GM13977 (cell line): ENCODE data around the gene DNAAF5.

Experiments used
- DNase-seq: peaks from one replicate; pipeline ENCODE4 v3.0.0; 2012; ENCODE audit warnings: low spot score
- CTCF ChIP-seq: IDR thresholded peaks from 2 replicates; pipeline ENCODE4 v1.5.1; 2012; ENCODE audit warnings: mild to moderate bottlenecking, control low read depth; ENCODE audit not compliant: insufficient read depth; ENCODE audit errors: extremely low read depth, missing control alignments
- in situ Hi-C: fragments of 300-500 bp; cut with MboI; formaldehyde crosslinking; loops from one replicate; pipeline ENCODE4 v1.12.0; 2022; ENCODE audit warnings: low sequenced_read_pairs, low pct_unique_long_range_greater_than_20kb, mixed read lengths, inconsistent platforms; ENCODE audit not compliant: unreplicated experiment

DNAAF5 gene

GRCh38 chr7:684416-684815 lies 42.1 kb upstream of the DNAAF5 start:
- no peak for DNase-seq
- in situ Hi-C loops: no loop called here
- no peak for TF ChIP-seq CTCF

- in situ Hi-C loops: no loop called here
- DNase-seq: no peak
- TF ChIP-seq CTCF: no peak
Observed at GRCh38 chr7:685540-685939, 41.0 kb upstream of the DNAAF5 start.

- no peak for TF ChIP-seq CTCF
- in situ Hi-C loops: no loop called here
- no peak for DNase-seq
Observed at GRCh38 chr7:690478-691360, 35.8 kb upstream of the DNAAF5 start.

- no peak for DNase-seq
- in situ Hi-C loops: no loop called here
- no peak for TF ChIP-seq CTCF
Observed at GRCh38 chr7:691361-692045, 35.0 kb upstream of the DNAAF5 start.

GRCh38 chr7:693280-693679 lies 33.2 kb upstream of the DNAAF5 start:
- no peak for TF ChIP-seq CTCF
- in situ Hi-C loops: no loop called here
- no peak for DNase-seq

- in situ Hi-C loops: no loop called here
- DNase-seq: no peak
- TF ChIP-seq CTCF: no peak
Observed at GRCh38 chr7:696426-696811, 30.1 kb upstream of the DNAAF5 start.
